Bronchial epithelial cell (primary cell): ENCODE data around the gene DAPK2. TPM values are rescaled to one million over a fixed set of nuclear protein-coding genes. Genes with fewer than 3 reads are reported as not detected.

ENCODE experiments used
- DNase-seq: peaks from one replicate; pipeline ENCODE4 v3.0.0-alpha.2; 2010; ENCODE audit warnings: low read depth
- FAIRE-seq: peaks from 2 replicates; lab custom pipeline; 2011; peaks lifted over from hg19 to GRCh38; lab: Jason Lieb, UNC
- H3K27me3 ChIP-seq: 2 replicates; pipeline ENCODE4 v1.5.1; 2011; ENCODE audit warnings: low read length; ENCODE audit not compliant: control insufficient read depth, insufficient read depth
- H3K36me3 ChIP-seq: 2 replicates; pipeline ENCODE4 v1.5.1; 2011; ENCODE audit warnings: low read length; ENCODE audit not compliant: control insufficient read depth, insufficient read depth
- H3K4me3 ChIP-seq: 2 replicates; pipeline ENCODE4 v1.5.1; 2011; ENCODE audit warnings: mild to moderate bottlenecking, low read depth, low read length, control low read depth
- total RNA-seq: library from RNA; depleted of rRNA; stranded (reverse); fragments of >200 nt; gene quantifications from 2 replicates; pipeline ENCODE4 v1.2.1, GENCODE V29; 2014
- TF ChIP-seq, protein P1 (sequence below): IDR thresholded peaks from 2 replicates; pipeline ENCODE4 v1.5.1; 2011; ENCODE audit warnings: mild to moderate bottlenecking, moderate library complexity, low read length, control low read depth, inconsistent platforms; ENCODE audit not compliant: insufficient read depth, severe bottlenecking

DAPK2 gene
- total RNA-seq, 1 donor from 2014 or later, result 0.53 TPM

DNA sequence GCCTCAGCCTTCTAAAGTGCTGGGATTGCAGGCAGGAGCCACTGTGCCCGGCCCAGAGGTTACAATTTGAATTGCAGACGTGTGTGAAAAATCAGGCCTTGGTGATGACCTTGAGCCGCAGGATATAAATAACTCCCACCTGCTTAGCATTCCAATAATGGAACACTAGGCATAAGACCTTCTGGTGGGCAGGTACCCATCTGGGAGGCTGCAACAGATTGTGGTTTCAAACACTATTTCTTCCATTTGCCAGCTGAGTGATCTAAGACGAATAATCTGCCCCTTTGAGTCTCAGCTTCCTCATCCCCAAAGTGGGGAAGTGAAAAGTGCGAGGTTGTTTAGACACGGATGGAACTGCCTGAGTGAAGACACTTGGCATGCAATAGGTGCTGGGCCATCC is 164.9 kb downstream of the DAPK2 start:
- DNase-seq (no peak), FAIRE-seq (no peak)
- H3K27me3 ChIP-seq, result no peaks in the 10 kb centered on the region
- no peak overlapping the region for H3K4me3 ChIP-seq
- TF ChIP-seq, protein P1, sequence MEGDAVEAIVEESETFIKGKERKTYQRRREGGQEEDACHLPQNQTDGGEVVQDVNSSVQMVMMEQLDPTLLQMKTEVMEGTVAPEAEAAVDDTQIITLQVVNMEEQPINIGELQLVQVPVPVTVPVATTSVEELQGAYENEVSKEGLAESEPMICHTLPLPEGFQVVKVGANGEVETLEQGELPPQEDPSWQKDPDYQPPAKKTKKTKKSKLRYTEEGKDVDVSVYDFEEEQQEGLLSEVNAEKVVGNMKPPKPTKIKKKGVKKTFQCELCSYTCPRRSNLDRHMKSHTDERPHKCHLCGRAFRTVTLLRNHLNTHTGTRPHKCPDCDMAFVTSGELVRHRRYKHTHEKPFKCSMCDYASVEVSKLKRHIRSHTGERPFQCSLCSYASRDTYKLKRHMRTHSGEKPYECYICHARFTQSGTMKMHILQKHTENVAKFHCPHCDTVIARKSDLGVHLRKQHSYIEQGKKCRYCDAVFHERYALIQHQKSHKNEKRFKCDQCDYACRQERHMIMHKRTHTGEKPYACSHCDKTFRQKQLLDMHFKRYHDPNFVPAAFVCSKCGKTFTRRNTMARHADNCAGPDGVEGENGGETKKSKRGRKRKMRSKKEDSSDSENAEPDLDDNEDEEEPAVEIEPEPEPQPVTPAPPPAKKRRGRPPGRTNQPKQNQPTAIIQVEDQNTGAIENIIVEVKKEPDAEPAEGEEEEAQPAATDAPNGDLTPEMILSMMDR, result no peak
- H3K36me3 ChIP-seq, result no peaks in the 10 kb centered on the region

DNA sequence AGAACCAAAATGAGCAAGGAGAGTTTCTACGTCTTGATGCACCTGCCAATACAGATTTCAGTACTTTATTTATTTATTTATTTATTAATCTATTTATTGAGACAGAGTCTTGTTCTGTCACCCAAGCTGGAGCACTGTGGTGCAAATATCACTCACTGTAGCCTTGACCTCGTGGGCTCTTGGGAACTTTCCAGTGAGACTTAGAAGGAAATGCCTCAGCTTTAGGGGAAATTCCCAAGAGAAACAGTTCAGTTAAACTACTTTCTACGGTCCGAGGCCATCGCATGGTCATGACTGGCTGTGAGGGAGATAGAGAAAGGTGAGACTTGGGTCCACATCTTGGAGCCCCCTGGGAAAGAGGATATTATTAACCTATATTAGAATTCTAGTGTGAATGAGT is 165.5 kb downstream of the DAPK2 start:
- no peak overlapping the region for H3K4me3 ChIP-seq
- TF ChIP-seq, protein P1, result no peak
- H3K36me3 ChIP-seq, result no peaks in the 10 kb centered on the region
- H3K27me3 ChIP-seq, result no peaks in the 10 kb centered on the region
- peak; percentile 4 for DNase-seq
- FAIRE-seq, result no peak

DNA sequence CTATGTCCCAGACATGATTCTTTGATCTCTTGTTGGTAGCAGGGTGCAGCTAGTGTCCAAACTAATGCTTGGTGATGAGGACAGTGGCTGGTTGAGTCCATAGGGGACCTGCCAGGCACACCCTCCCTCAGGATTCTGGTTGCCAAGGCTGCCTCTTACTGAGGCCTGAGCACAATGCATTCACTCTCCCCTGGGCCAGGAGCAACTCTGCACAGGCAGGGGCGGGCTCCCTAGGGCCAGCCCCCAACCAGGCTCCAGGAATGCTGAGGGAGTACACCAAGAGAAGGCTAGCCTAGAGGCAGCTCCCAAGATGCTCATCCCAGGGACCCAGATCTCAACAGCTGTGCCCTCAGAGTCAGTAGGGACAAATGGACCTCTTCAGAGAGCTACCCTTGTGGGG is 166.3 kb downstream of the DAPK2 start:
- Histone ChIP-seq H3K27me3 (no peaks in the 10 kb centered on the region), H3K4me3 (no peak overlapping the region), H3K36me3 (no peaks in the 10 kb centered on the region)
- FAIRE-seq, result no peak
- no peak for DNase-seq
- TF ChIP-seq, protein P1, result no peak

DNA sequence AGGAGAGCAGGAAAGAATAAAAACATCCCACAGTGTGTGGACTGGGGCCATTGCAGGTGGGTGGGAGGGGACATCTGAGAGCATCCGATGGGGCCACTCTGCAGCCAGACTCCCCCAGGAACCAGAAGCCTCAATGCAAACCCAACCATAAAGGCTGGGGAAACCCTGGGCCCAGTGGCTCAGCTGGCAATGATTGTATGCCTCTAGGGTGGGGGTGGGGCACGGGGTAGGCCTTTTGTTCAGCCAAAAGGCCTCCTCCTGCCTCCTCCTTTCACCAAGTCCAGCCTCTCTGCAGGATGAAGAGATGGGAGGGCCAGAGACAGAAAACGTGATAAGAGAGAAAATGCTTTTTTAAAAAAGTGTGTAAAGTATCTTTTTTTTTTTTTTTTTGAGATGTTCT is 167.1 kb downstream of the DAPK2 start:
- H3K27me3 ChIP-seq, result no peaks in the 10 kb centered on the region
- DNase-seq (no peak), FAIRE-seq (no peak)
- TF ChIP-seq, protein P1, result no peak
- no peaks in the 10 kb centered on the region for H3K36me3 ChIP-seq
- no peak overlapping the region for H3K4me3 ChIP-seq

DNA sequence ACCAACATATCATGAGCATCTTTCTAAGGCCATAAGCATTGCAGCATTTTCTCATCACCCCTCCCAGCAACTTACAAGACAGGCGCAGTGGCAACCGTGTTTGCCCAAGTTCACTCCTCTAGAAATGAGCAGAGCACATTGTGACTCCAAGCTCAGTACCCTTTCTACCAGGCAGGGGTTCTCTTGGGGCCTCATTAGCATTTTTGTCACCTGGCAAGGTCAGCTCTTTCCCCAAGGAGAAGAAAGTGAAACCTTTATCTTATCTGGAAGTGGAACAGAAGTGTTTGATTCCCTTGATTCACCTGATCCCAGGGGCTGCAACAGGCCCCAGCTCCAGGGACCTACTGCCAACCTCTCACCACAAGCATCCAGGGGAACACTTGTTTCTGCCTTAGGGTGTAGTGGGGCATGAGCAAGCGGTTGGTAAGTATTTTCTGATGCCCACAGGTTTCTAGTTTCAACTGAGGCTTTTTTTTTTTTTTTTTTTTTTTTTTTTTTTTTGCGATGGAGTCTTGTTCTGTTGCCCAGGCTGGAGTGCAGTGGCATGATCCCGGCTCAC is 168.5 kb downstream of the DAPK2 start:
- Histone ChIP-seq H3K27me3 (no peaks in the 10 kb centered on the region), H3K36me3 (no peaks in the 10 kb centered on the region), H3K4me3 (no peak overlapping the region)
- TF ChIP-seq, protein P1, result no peak
- no peak for FAIRE-seq
- DNase-seq, result no peak

DNA sequence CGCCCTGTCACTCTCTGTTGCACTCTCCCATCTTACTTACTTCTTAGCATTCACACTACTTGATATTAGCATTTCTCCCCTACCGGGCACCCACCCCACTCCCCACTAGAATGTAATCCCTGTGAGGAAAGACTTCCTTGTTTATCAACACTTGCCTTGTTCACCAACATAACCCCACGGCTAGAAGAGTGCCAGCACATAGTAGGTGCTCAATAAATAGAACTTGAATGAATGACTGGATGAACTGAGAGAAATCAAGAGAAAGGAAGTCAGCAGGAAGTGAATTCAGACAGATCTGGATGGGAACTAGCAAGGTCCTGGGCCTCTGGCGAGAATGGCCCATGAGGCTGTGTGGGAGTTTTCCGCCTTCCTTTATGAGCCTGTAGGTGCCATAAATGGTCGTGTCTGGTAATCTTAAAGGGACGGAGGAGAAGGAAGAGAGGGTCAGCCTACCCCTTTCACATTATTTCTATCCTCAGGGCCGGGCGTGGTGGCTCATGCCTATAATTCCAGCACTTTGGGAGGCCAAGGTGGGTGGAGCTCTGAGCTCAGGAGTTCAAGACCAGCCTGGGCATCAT is 170.1 kb downstream of the DAPK2 start:
- FAIRE-seq, result no peak
- DNase-seq, result no peak
- Histone ChIP-seq H3K27me3 (no peaks in the 10 kb centered on the region), H3K4me3 (no peak overlapping the region), H3K36me3 (no peaks in the 10 kb centered on the region)
- TF ChIP-seq, protein P1, result no peak
